Measurements from ENCODE around the gene TPSG1. TPM values are rescaled to one million over a fixed set of nuclear protein-coding genes. Genes with fewer than 3 reads are reported as not detected.

The TPSG1 gene
- total RNA-seq, 2 donors from 2014 or later: not detected

DNA sequence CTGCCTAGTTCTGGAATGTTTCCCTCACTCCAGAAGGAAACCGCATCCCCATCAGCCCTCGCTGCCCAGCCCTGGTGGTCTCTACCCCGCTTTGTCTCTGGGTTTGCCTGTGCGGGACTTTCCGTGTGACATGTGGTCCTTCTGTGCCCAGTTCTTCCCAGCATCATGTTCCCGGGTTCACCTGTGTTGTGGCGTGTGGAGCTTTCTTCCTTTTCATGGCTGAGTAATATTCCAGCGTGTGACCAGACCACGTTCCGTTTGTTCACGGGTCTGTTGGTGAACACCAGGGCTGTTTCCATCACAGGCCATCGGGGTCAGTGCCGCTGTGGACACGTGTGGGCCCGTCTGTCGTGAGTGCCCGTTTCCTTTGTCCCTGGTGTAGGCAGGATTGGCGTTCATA is 40.1 kb downstream of the TPSG1 start:
- TF ChIP-seq POLR2A (IDR thresholded peaks at IDR 0.05): no peak
- TF ChIP-seq CTCF (IDR thresholded peaks at IDR 0.05): no peak
- Histone ChIP-seq H3K4me3 (no peak overlapping the region), H3K36me3 (replicated peaks in 1 of 2; ENCODE audit: insufficient read depth in 1 of 2, low read depth in 2 of 2) (no peaks in the 10 kb centered on the region), H3K9me3 (no peaks in the 10 kb centered on the region), H3K4me1 (peaks cover 27% of the 10 kb centered on the region), H3K27me3 (no peaks in the 10 kb centered on the region), H3K27ac (no peak overlapping the region)
- ATAC-seq (no peak), DNase-seq (no peak)
- WGBS, 2 donors: 90 to 97% methylated on average over 16 to 18 of the region's 18 CpGs
- intact Hi-C loops (cut with DNase I): no loop called here

- Histone ChIP-seq H3K9me3 (no peaks in the 10 kb centered on the region), H3K4me3 (no peak overlapping the region), H3K4me1 (peaks cover 27% of the 10 kb centered on the region), H3K36me3 (replicated peaks in 1 of 2; ENCODE audit: insufficient read depth in 1 of 2, low read depth in 2 of 2) (no peaks in the 10 kb centered on the region), H3K27me3 (no peaks in the 10 kb centered on the region), H3K27ac (no peak overlapping the region)
- TF ChIP-seq POLR2A (IDR thresholded peaks at IDR 0.05) (no peak), CTCF (IDR thresholded peaks at IDR 0.05) (no peak)
- no peak for DNase-seq
- WGBS, 2 donors: 80 to 83% methylated on average over 1 to 24 of the region's 26 CpGs
- intact Hi-C loops (cut with DNase I): no loop called here
- ATAC-seq: no peak
Observed at GRCh38 chr16:1184156-1184868, 40.8 kb downstream of the TPSG1 start.

- ATAC-seq: no peak
- TF ChIP-seq CTCF (IDR thresholded peaks at IDR 0.05) (no peak), POLR2A (IDR thresholded peaks at IDR 0.05) (no peak)
- Histone ChIP-seq H3K9me3 (no peaks in the 10 kb centered on the region), H3K4me3 (no peak overlapping the region), H3K27me3 (no peaks in the 10 kb centered on the region), H3K4me1 (peaks cover 27% of the 10 kb centered on the region), H3K36me3 (replicated peaks in 1 of 2; ENCODE audit: insufficient read depth in 1 of 2, low read depth in 2 of 2) (no peaks in the 10 kb centered on the region), H3K27ac (peak overlapping the region; percentile 56 to 82 (median 74))
- intact Hi-C loops (cut with DNase I): no loop called here
- 20 to 50% methylated on average over 2 to 40 of the region's 45 CpGs for WGBS, 2 donors
- peak in 3 of 4 donors; percentile 41 to 46 (median 46) for DNase-seq
Observed at GRCh38 chr16:1182950-1183907, 41.8 kb downstream of the TPSG1 start.

DNA sequence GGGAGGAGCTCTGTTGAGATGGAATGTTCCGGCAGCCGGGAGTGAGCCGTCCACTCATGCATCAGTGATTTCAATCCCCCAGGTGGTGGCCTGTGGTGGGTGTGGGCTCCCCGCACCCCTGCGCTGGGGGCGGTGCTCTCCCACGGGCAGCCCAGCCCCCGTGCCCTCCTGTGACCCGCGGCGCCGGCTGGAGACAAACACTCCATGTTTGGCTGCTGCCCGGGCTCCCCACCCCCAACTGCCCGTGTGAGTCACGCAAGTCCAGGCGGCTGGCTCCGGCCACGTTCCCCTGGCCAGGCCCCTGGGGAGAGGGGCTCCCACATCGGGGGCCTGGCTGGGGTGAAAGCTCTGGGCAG is 42.8 kb downstream of the TPSG1 start:
- intact Hi-C loops (cut with DNase I): no loop called here
- peak; percentile 69 to 83 (median 79) for DNase-seq
- Histone ChIP-seq H3K36me3 (replicated peaks in 1 of 2; ENCODE audit: insufficient read depth in 1 of 2, low read depth in 2 of 2) (no peaks in the 10 kb centered on the region), H3K9me3 (no peaks in the 10 kb centered on the region), H3K27ac (peak overlapping the region; percentile 56 to 82 (median 74)), H3K4me1 (peaks cover 27% of the 10 kb centered on the region), H3K4me3 (no peak overlapping the region), H3K27me3 (no peaks in the 10 kb centered on the region)
- peak; percentile 78 for ATAC-seq
- 8 to 16% methylated on average over 2 to 19 of the region's 19 CpGs for WGBS, 2 donors
- TF ChIP-seq POLR2A (IDR thresholded peaks at IDR 0.05) (no peak), CTCF (IDR thresholded peaks at IDR 0.05) (no peak)
